ENCODE measurements around the gene POLR2H.

Gene POLR2H

DNA sequence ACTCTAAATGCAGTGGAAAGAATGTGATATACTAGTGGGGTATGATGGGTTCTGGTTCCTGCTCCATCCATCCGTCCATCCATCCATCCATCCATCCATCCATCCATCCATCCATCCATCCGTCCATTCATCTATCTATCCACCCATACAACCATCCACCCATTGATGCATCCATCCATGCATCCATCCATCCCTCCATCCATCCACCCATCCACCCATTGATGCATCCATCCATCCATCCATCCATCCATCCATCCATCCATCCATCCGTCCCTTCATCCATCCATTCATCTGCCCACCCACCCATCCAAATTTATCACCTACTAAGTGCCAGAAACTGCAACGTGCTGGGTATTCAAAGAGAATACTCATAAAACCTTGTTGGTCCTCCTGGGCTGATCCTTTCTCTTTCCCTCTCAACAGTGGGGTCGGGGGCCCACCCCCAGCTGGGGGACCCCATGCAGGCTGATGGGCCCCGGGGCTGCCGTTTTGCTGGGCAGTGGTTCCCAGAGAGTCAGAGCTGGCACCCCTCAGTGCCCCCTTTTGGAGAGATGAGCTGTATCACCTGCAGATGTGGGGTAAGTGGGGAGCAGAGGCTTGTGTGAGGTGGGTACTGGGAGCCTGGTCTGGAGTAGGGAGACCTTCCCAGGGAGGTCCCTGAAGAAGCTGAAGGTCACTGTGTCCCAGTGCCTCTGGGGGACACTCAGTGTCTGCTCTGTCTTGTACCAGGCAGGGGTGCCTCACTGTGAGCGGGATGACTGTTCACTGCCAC lies 26.8 kb downstream of the POLR2H start:
- Histone ChIP-seq H3K4me2 (ENCODE audit: low read length) (no peak overlapping the region), H2AFZ (no peak overlapping the region), H3K9me3 (ENCODE audit: control insufficient read depth, low read length) (no peaks in the 10 kb centered on the region), H3K36me3 (ENCODE audit: control insufficient read depth, insufficient read depth, low read length) (no peaks in the 10 kb centered on the region), H3K27me3 (ENCODE audit: control insufficient read depth, insufficient read depth, low read length) (no peaks in the 10 kb centered on the region), H3K4me3 (ENCODE audit: low read depth, low read length) (no peak overlapping the region), H3K4me1 (no peaks in the 10 kb centered on the region), H3K79me2 (no peaks in the 10 kb centered on the region), H3K9ac (no peak overlapping the region), H3K27ac (no peak overlapping the region)
- TF ChIP-seq, protein P1, sequence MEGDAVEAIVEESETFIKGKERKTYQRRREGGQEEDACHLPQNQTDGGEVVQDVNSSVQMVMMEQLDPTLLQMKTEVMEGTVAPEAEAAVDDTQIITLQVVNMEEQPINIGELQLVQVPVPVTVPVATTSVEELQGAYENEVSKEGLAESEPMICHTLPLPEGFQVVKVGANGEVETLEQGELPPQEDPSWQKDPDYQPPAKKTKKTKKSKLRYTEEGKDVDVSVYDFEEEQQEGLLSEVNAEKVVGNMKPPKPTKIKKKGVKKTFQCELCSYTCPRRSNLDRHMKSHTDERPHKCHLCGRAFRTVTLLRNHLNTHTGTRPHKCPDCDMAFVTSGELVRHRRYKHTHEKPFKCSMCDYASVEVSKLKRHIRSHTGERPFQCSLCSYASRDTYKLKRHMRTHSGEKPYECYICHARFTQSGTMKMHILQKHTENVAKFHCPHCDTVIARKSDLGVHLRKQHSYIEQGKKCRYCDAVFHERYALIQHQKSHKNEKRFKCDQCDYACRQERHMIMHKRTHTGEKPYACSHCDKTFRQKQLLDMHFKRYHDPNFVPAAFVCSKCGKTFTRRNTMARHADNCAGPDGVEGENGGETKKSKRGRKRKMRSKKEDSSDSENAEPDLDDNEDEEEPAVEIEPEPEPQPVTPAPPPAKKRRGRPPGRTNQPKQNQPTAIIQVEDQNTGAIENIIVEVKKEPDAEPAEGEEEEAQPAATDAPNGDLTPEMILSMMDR (IDR thresholded peaks at IDR 0.05): no peak

DNA sequence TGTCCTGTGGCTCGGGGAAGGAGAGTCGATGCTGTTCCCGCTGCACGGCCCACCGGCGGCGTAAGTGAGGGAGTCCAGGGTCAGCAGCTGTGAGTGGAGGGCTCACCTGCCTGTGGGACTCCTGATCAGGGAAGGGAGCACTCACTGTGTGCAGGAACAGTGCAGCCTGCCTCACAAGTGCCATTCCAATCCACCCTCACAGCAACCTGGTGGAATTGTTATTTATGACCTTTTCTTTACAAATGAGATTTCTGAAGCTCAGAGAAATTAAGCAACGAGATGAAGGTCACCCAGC lies 27.4 kb downstream of the POLR2H start:
- no peak overlapping the region for H3K9ac ChIP-seq
- H3K79me2 ChIP-seq: no peaks in the 10 kb centered on the region
- TF ChIP-seq, protein P1 (IDR thresholded peaks at IDR 0.05): no peak
- no peak overlapping the region for H3K27ac ChIP-seq
- no peaks in the 10 kb centered on the region for H3K27me3 ChIP-seq (ENCODE audit: control insufficient read depth, insufficient read depth, low read length)
- no peaks in the 10 kb centered on the region for H3K4me1 ChIP-seq
- no peak overlapping the region for H2AFZ ChIP-seq
- no peak overlapping the region for H3K4me2 ChIP-seq (ENCODE audit: low read length)
- no peaks in the 10 kb centered on the region for H3K9me3 ChIP-seq (ENCODE audit: control insufficient read depth, low read length)
- no peaks in the 10 kb centered on the region for H3K36me3 ChIP-seq (ENCODE audit: control insufficient read depth, insufficient read depth, low read length)
- no peak overlapping the region for H3K4me3 ChIP-seq (ENCODE audit: low read depth, low read length)

DNA sequence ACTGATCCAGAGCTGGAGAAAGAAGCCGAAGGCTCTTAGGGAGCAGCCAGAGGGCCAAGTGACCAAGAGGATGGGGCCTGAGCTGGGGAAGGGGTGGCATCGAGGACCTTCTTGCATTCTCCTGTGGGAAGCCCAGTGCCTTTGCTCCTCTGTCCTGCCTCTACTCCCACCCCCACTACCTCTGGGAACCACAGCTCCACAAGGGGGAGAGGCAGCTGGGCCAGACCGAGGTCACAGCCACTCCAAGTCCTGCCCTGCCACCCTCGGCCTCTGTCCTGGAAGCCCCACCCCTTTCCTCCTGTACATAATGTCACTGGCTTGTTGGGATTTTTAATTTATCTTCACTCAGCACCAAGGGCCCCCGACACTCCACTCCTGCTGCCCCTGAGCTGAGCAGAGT lies 27.9 kb downstream of the POLR2H start:
- Histone ChIP-seq H3K4me1 (no peaks in the 10 kb centered on the region), H3K4me3 (ENCODE audit: low read depth, low read length) (no peak overlapping the region), H3K27me3 (ENCODE audit: control insufficient read depth, insufficient read depth, low read length) (no peaks in the 10 kb centered on the region), H2AFZ (no peak overlapping the region), H3K9ac (no peak overlapping the region), H3K4me2 (ENCODE audit: low read length) (no peak overlapping the region), H3K36me3 (ENCODE audit: control insufficient read depth, insufficient read depth, low read length) (no peaks in the 10 kb centered on the region), H3K79me2 (no peaks in the 10 kb centered on the region), H3K9me3 (ENCODE audit: control insufficient read depth, low read length) (no peaks in the 10 kb centered on the region), H3K27ac (no peak overlapping the region)
- TF ChIP-seq, protein P1 (IDR thresholded peaks at IDR 0.05): no peak

DNA sequence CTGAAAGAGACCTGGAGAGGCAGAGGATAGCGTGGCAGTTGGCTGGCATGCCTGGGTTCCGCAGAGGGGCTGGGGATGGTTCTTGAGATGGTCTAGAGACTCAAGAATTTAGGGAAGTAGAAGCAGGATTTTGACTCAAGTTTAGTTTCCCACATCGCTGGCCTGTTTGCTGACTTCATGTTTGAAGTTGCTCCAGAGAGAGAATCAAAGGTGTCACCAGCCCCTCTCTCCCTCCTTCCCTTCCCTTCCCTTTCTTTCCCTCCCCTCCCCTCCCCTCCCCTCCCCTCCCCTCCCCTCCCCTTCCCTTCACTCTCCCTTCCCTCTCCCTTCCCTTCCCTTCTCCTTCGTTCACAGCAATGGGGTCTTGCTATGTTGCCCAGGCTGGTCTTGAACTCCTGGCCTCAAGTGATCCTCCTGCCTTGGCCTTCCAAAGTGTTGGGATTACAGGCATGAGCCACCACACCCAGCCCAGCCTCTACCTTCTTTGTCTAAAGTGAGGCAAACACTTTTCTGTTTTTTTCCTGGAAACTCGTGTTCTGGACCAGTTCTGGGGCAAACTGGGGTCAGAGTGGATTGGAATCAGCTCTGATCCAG lies 28.5 kb downstream of the POLR2H start:
- TF ChIP-seq, protein P1 (IDR thresholded peaks at IDR 0.05): no peak
- Histone ChIP-seq H3K4me2 (ENCODE audit: low read length) (no peak overlapping the region), H3K36me3 (ENCODE audit: control insufficient read depth, insufficient read depth, low read length) (no peaks in the 10 kb centered on the region), H2AFZ (no peak overlapping the region), H3K79me2 (no peaks in the 10 kb centered on the region), H3K27ac (no peak overlapping the region), H3K4me3 (ENCODE audit: low read depth, low read length) (no peak overlapping the region), H3K9me3 (ENCODE audit: control insufficient read depth, low read length) (no peaks in the 10 kb centered on the region), H3K9ac (no peak overlapping the region), H3K4me1 (no peaks in the 10 kb centered on the region), H3K27me3 (ENCODE audit: control insufficient read depth, insufficient read depth, low read length) (no peaks in the 10 kb centered on the region)

DNA sequence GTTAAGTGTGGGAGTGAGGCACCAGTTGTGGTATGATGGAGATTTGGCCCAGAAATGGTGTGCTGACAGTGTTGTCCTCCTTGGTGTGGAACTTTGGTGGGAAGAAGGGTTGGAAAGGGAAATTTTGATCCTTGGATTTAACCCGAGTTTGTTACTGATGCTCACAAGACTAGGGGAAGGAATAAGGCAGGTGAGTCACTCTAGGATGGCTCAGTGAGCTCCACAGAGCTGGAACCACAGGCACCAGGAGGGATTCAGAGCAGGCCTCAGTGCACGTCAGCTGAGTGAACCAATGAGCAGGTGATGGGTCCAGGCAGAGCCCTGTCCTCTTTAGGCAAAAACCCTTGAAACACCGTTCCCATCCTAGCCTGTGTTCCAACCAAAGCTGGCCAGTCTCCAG lies 29.8 kb downstream of the POLR2H start:
- TF ChIP-seq, protein P1 (IDR thresholded peaks at IDR 0.05): no peak
- no peak overlapping the region for H3K4me3 ChIP-seq (ENCODE audit: low read depth, low read length)
- H3K9me3 ChIP-seq (ENCODE audit: control insufficient read depth, low read length): no peaks in the 10 kb centered on the region
- no peak overlapping the region for H3K9ac ChIP-seq
- no peaks in the 10 kb centered on the region for H3K4me1 ChIP-seq
- H3K27ac ChIP-seq: no peak overlapping the region
- no peaks in the 10 kb centered on the region for H3K79me2 ChIP-seq
- H3K4me2 ChIP-seq (ENCODE audit: low read length): no peak overlapping the region
- no peak overlapping the region for H2AFZ ChIP-seq
- no peaks in the 10 kb centered on the region for H3K36me3 ChIP-seq (ENCODE audit: control insufficient read depth, insufficient read depth, low read length)
- H3K27me3 ChIP-seq (ENCODE audit: control insufficient read depth, insufficient read depth, low read length): no peaks in the 10 kb centered on the region

Measured in parathyroid adenoma (tissue), 2 donors.